ENCODE results near the gene FBXO17.

- TF ChIP-seq CTCF (IDR thresholded peaks at IDR 0.05) (no peak), RNF2 (IDR thresholded peaks at IDR 0.05; ENCODE audit: borderline replicate concordance, low read depth) (no peak), ELK1 (IDR thresholded peaks at IDR 0.05; ENCODE audit: low read depth, low read length) (no peak), KDM5A (IDR thresholded peaks at IDR 0.05) (no peak), RAD21 (conservative IDR thresholded peaks at IDR 0.05 in 1 of 2, IDR thresholded peaks at IDR 0.05 in 1 of 2) (no peak), PHF8 (IDR thresholded peaks at IDR 0.05; ENCODE audit: borderline replicate concordance, low read depth) (no peak), EP300 (IDR thresholded peaks at IDR 0.05) (no peak), RFX5 (IDR thresholded peaks at IDR 0.05) (no peak), ZFP36 (IDR thresholded peaks at IDR 0.05; ENCODE audit: borderline replicate concordance, partially characterized antibody) (no peak), JUNB (IDR thresholded peaks at IDR 0.05) (no peak; the same call in 1 of the 2 replicates), PBX3 (IDR thresholded peaks at IDR 0.05) (no peak), REST (IDR thresholded peaks at IDR 0.05) (no peak), POLR2A (IDR thresholded peaks at IDR 0.05; ENCODE audit: low read length) (no peak)
These were observed 17.7 kb upstream of the FBXO17 start for GRCh38 chr19:38993271-38993670.
